Activated T-cell treated with anti-CD3 and anti-CD28 coated beads, Interleukin-2, amount 50 U/mL, for 4 hours (primary cell): ENCODE results near the gene TSEN54. TPM values are rescaled to one million over a fixed set of nuclear protein-coding genes. Genes with fewer than 3 reads are reported as not detected.

Source experiments
- ATAC-seq, 2 donors: fragments of 200-7000 bp; cut with Tn5 transposase; one replicate each; pipeline ENCODE4 v1.10.0; 2021
- DNase-seq: peaks from one replicate; pipeline ENCODE4 v3.0.0-alpha.2; 2020
- H3K27me3 Mint-ChIP-seq: one replicate; pipeline ENCODE4 v1.8.0; 2021; ENCODE audit warnings: low read depth, mixed read lengths
- H3K36me3 Mint-ChIP-seq: one replicate; pipeline ENCODE4 v1.8.0; 2022; ENCODE audit warnings: mixed read lengths; ENCODE audit not compliant: insufficient read depth
- H3K4me1 Mint-ChIP-seq: one replicate; pipeline ENCODE4 v1.8.0; 2021; ENCODE audit warnings: low read depth, mixed read lengths
- H3K4me3 Mint-ChIP-seq: one replicate; pipeline ENCODE4 v1.8.0; 2021; ENCODE audit warnings: mild to moderate bottlenecking, moderate library complexity, mixed read lengths
- H3K9me3 Mint-ChIP-seq: one replicate; pipeline ENCODE4 v1.8.0; 2021; ENCODE audit warnings: mixed read lengths
- total RNA-seq, 3 donors: library from RNA; stranded (reverse); gene quantifications; one replicate each; pipeline ENCODE4 v1.2.1, GENCODE V29; 2021

Gene TSEN54
- total RNA-seq, 3 donors from 2014 or later = 64.1 to 76.2 (median 71.5) TPM

- DNase-seq (no peak), ATAC-seq (no peak)
- Mint-ChIP-seq H3K27me3 (no peaks in the 10 kb centered on the region), H3K4me1 (no peaks in the 10 kb centered on the region), H3K4me3 (no peak overlapping the region), H3K36me3 (no peaks in the 10 kb centered on the region), H3K9me3 (no peaks in the 10 kb centered on the region)
These were observed 57.2 kb downstream of the TSEN54 start for GRCh38 chr17:75573540-75573957.

- DNase-seq (no peak), ATAC-seq (no peak)
- no peaks in the 10 kb centered on the region for H3K27me3 Mint-ChIP-seq
- no peaks in the 10 kb centered on the region for H3K4me1 Mint-ChIP-seq
- H3K9me3 Mint-ChIP-seq = no peaks in the 10 kb centered on the region
- no peaks in the 10 kb centered on the region for H3K36me3 Mint-ChIP-seq
- H3K4me3 Mint-ChIP-seq = no peak overlapping the region
These were observed 57.7 kb downstream of the TSEN54 start for GRCh38 chr17:75573994-75574393.

Other genes with a start within 250 kb of the TSEN54 start
- gene MIF4GD, start 245.3 kb upstream of the TSEN54 start, total RNA-seq = 10 to 100 TPM; 35.4 to 39.8 (median 38.4) TPM
- 100 to 1,000 TPM; 111 to 140 (median 134) TPM for gene SLC25A19, start 227.1 kb upstream of the TSEN54 start, total RNA-seq
- 100 to 1,000 TPM; 186 to 210 (median 207) TPM for gene GRB2, start 110.8 kb upstream of the TSEN54 start, total RNA-seq
- gene TMEM94, start 59.9 kb upstream of the TSEN54 start, total RNA-seq = 10 to 100 TPM; 44.0 to 49.6 (median 46.6) TPM
- 1 to 10 TPM; 4.3 to 6.0 (median 5.9) TPM for gene CASKIN2, start 991 bp upstream of the TSEN54 start, total RNA-seq
- gene LLGL2, start 9.2 kb downstream of the TSEN54 start, total RNA-seq = 10 to 100 TPM in 2 of 3 donors, 1 to 10 TPM in 1; 9.5 to 14.1 (median 10.2) TPM
- 10 to 100 TPM in 2 of 3 donors, 1 to 10 TPM in 1; 9.3 to 29.6 (median 14.0) TPM for gene MYO15B, start 71.3 kb downstream of the TSEN54 start, total RNA-seq
- gene SMIM5, start 116.9 kb downstream of the TSEN54 start, total RNA-seq = under 1 TPM in 1 of 3 donors, not detected in 2; 0.24 TPM
- gene RECQL5, start 150.6 kb downstream of the TSEN54 start, total RNA-seq = 10 to 100 TPM; 20.7 to 26.1 (median 21.8) TPM
- gene SAP30BP, start 150.8 kb downstream of the TSEN54 start, total RNA-seq = 100 to 1,000 TPM; 115 to 124 (median 119) TPM
- 1 to 10 TPM in 2 of 3 donors, under 1 TPM in 1; 0.63 to 2.3 (median 1.6) TPM for gene ITGB4, start 204.9 kb downstream of the TSEN54 start, total RNA-seq
- gene GALK1, start 248.7 kb downstream of the TSEN54 start, total RNA-seq = 10 to 100 TPM; 16.9 to 23.5 (median 21.3) TPM